ENCODE results near the gene TEKT3.

Gene TEKT3

GRCh38 chr17:15266325-15267125 is 74.9 kb downstream of the TEKT3 start:
- DNase-seq (ENCODE audit: low read depth in 2 of 2) = no peak

GRCh38 chr17:15265131-15265530 is 76.3 kb downstream of the TEKT3 start, which contains the start of gene PMP22:
TSS of gene PMP22 (minus strand) at chr17:15265326. CDS start at chr17:15260727, 4,599 bp downstream.
- no peak for DNase-seq (ENCODE audit: low read depth in 2 of 2)

GRCh38 chr17:15264542-15264941 is 76.9 kb downstream of the TEKT3 start:
- no peak for DNase-seq (ENCODE audit: low read depth in 2 of 2)

GRCh38 chr17:15263680-15264079 is 77.7 kb downstream of the TEKT3 start:
- no peak for DNase-seq (ENCODE audit: low read depth in 2 of 2)

GRCh38 chr17:15263206-15263579 is 78.2 kb downstream of the TEKT3 start:
- DNase-seq (ENCODE audit: low read depth in 2 of 2) = no peak

GRCh38 chr17:15262291-15263205 is 78.8 kb downstream of the TEKT3 start:
- DNase-seq (ENCODE audit: low read depth in 2 of 2) = no peak

- DNase-seq (ENCODE audit: low read depth in 2 of 2) = no peak
Measured at GRCh38 chr17:15261802-15262290, 79.6 kb downstream of the TEKT3 start.

GRCh38 chr17:15261258-15261801 is 80.1 kb downstream of the TEKT3 start:
- DNase-seq (ENCODE audit: low read depth in 2 of 2) = no peak

- no peak for DNase-seq (ENCODE audit: low read depth in 2 of 2)
Measured at GRCh38 chr17:15260376-15261257, 80.8 kb downstream of the TEKT3 start.

GRCh38 chr17:15257796-15258512 is 83.4 kb downstream of the TEKT3 start:
- DNase-seq (ENCODE audit: low read depth in 2 of 2) = no peak

GRCh38 chr17:15257258-15257788 is 84.1 kb downstream of the TEKT3 start:
- DNase-seq (ENCODE audit: low read depth in 2 of 2) = peak; percentile 10 to 14

GRCh38 chr17:15256689-15257088 is 84.7 kb downstream of the TEKT3 start:
- DNase-seq (ENCODE audit: low read depth in 2 of 2) = no peak

- DNase-seq (ENCODE audit: low read depth in 2 of 2) = no peak
Measured at GRCh38 chr17:15255713-15256454, 85.5 kb downstream of the TEKT3 start.

All from stimulated activated CD8-positive, alpha-beta memory T cell treated with anti-CD3 and anti-CD28 coated beads, Interleukin-15, amount 100 ng/mL, for 4 hours (primary cell).